HG03457 (cell line): ENCODE data around the gene PLA2G6.
"Not testable (repeated sequence)": the region's sequence is repeated elsewhere in the genome, so short reads cannot be mapped to it uniquely, and the experiment has no call there.

ENCODE experiments used
- ATAC-seq: cut with Tn5 transposase; IDR thresholded peaks from one replicate; pipeline ENCODE4 v1.9.1; 2021; ENCODE audit warnings: moderate number of reproducible peaks; ENCODE audit not compliant: unreplicated experiment

Gene PLA2G6

DNA sequence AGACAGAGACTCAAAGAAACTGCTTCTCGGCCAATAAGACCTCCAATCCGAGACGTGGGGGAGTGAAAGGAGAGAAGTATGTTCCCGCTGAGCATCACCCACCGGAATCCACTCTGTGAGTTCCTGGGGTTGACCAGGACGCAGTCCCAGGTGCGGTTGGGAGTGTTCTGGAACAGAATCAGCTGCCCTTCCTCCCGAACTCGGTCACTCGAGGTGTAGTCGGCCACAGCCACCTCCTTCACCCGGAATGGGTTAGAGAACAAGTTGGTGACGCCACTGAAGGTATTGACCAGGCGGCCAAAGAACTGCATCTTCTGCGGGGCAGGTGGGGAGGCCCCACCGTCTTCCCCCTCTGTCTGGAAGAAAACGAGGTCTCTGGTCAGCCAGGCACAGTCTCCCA lies 12.5 kb downstream of the PLA2G6 start:
- no peak for ATAC-seq

DNA sequence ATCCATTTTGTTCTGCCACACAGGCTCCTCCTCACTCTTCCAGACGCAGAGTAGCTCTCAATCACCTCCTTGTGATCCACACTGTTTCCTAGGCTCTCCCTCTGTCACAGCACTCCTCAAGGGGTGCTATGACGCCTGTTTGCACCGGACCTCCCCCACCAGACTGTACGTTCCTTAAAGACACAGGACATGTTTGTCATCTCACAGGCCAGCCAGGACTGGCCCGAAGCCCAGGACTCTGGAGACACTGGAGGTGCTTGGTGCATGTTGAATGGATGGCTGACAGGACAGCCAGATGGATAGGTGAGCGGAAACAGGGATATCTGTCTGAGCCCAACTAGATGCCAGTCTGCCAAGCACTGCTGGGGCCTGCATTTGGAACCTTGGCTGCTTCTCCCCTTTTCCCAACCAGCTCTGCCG lies 13.6 kb downstream of the PLA2G6 start:
- ATAC-seq = no peak

DNA sequence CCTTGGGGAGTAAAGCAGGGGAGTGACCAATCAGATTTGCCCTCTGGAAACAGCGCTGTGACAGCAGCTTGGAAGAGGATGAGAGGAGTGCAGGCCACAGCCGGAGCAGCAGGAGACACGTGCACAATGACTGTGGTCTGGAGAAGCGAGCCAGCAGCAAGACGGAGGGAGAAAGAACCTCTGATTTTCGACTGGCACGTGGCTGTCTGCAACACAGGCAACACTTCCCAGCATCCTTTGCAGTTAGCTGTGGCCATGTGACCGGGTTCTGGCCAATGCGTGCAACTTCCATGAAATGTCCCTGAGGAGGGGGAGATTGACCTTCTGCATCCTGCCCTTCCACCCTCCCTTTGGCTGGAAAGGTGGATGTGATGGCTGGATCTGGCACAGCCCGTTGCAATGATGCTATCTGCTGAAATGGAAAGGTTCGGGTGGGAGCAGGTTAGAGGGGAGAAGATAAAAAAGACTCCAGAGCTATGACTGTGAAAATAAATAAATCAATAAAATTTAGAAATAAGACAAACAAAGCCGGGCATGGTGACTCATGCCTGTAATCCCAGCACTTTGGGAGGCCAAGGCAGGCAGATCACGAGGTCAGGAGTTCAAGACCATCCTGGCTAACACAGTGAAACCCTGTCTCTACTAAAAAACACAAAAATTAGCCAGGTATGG lies 15.6 kb downstream of the PLA2G6 start:
- no peak for ATAC-seq

DNA sequence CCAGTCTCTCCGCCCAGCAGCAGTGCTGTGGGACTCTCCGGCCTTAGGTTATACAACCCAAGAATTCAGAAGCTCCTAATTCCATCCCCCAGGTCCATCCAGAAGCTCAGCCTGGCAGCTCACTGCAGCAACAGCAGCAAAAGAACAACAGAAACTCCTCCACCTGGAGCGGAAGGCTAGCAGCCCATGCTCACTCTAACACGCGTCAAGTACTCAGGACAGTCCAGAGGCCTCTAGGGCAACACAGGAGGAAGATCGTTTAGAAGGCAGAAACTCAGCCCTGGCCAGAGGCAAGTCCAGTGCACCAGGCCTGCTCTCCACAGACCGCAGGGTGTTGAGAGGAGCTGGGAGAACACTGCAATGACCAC lies 17.1 kb downstream of the PLA2G6 start:
- no peak for ATAC-seq

DNA sequence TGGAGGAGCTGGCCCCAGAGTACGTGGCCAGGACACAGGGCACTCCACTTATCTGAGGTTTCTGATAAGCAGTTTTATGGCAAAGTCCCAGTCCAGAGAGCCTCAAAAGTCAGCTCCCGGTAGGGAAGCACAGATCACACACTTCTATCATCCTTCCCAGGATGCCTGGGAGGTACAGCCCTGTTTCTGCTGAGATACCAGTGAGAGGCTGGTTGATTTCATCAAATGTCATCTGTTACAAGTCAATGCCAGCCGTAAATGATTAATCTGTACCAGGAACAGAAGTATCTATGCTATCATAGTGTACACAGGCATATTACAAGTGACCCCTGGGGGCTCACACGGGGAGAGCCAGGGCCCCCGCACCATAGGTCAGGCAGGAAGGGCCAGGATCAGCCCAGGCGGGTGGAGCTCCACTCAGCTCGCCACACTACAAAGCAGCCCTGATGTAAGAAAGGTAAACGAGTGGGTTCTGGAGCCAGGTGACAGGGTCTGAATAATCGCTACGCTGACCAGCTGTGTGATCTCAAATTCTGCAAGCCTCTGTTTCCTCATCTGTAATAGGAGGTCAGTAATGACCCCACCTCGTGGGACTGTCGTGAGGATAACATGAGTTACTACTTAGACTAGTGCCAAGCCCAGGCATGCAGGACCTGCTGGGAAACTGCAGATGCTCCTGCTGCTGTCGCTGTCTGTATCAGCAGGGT lies 17.6 kb downstream of the PLA2G6 start:
- no peak for ATAC-seq

DNA sequence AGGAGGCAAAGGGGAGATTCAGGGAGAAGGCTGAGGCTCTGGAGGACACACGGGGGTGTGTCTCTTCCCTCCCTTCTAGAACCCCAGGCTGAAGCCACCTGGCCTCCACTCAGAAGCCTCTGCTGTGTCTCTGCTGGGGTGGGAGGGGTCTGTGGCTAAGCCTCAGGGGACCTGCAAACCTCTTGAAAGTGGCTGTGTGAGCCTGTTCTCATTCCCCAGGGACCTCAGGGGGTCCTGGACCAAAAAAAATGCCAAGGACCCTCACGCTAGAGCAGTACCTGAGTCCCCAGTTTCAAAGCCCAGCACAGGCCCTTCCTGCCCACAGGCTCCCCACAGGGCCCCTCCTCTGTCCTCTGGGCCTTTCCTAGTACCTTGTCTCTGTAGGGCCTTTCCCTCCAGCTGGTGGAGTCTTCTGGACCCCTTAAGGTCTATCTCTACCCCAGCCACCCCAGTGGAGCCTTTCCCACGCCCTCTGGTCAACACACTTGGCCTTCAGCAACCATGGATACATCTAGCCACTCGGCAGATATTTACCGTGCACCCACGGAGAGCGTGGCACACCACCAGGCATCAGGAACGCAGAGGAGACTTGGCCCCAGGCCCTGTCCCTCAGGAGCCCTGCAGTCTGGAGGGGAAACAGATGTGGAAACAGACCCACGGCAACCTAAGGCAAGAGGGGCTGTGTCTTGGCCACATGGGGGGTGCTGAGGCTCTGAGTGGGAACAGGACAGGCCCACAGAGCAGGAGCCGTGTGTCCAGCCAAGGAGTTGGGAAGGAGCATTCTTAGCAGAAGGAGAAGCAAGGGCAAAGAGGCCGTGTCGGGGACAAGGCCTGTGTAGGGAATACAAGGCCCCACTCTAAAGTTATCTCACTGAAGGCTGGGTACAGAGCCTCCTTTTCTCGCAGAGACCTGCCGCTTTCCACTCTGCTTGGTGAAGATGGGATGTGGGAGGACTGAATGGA lies 18.5 kb downstream of the PLA2G6 start:
- no peak for ATAC-seq

DNA sequence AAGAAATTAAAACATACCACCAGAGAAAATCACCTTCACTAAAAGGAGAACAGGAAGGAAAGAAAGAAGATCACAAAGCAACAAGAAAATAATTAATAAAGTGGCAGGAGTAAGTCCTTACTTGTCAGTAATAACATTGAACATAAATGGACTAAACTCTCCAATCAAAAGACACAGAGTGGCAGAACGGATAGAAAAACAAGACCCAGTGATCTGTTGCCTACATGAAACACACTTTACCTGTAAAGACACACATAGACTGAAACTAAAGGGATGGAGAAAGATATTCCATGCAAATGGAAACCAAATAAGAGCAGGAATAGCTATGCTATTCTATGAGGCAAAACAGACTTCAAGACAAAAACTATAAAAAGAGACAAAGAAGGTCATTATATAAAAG lies 25.9 kb downstream of the PLA2G6 start:
- no peak for ATAC-seq

DNA sequence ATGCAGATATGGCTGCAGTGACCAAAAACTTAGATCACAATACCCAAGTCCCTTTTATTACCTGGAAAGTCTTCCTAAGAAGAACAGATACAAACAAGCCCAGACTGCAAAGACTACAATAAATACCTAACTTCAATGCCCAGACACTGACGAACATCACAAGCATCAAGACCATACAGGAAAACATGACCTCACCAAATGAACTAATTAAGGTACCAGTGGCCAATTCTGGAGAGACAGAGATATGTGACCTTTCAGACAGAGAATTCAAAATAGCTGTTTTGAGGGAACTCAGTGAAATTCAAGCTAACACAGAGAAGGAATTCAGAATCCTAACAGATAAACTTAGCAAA lies 27.1 kb downstream of the PLA2G6 start:
- ATAC-seq = not testable (repeated sequence)

DNA sequence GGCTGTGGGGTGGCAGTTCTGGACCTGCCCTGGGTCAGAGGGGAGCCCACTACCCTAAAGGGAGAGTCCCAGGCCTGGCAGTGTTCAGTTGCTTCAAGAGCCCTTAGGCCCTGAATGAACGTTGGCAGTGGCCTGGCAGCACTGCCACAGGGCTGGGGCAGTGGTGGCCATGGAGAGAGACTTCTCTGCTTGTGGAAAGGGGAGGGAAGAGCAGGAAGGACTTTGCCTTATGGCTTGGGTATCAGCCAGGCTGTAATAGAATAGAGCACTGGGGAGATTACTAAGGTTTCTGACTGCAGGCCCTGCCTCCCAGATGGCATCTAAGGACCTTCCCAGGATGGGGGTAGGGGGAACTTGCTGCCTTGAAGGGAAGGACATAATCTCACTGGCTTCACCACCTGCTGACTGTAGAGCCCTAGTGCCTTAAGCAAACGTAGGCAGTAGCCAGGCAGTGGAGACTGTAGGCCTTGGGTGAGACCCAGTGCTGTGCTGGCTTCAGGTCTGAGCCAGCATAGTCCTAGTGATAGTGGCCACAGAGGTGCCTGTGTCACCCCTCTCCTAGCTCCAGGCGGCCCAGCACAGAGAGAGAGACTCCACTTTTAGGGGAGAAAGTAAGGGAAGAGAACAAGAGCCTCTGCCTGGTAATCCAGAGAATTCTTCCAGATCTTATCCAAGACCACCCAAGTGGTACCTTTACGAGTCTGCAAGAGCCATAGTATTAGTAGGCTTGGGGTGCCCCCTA lies 27.6 kb downstream of the PLA2G6 start:
- ATAC-seq = no peak

DNA sequence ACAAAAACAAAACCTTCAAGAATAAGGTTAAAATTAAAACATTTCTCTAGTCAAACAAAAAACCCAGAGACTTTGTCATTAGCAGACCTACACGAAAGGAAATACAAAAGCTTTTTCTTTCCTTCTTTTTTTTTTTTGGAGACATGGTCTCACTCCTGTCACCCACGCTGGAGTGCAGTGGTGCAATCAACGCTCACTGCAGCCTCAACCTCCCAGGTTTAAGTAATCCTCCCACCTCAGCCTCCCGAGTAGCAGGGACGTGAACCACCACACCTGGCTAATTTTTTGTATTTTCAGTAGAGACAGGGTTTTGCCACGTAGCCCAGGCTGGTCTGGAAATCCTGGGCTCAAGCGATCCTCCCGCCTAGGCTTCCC lies 30.5 kb downstream of the PLA2G6 start:
- ATAC-seq = no peak

DNA sequence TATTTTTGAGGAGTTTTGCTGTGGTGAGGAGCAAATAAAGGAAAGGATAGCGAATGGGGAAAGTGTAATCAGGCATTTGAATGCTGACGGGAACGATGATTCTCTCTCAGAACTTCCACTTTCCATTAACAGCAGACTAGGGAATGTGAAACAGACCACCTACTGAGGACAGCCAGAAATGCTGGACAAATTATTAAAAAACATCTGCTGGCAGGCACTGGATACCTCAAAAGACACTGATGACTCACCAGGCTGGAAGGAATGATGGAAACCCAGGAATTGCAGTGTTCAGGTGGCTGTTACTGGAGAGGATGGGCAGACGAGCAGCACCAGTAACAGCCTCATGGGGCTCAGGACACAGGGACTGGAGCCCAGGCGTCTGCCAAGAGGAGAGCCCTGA lies 33.4 kb downstream of the PLA2G6 start:
- ATAC-seq = no peak

DNA sequence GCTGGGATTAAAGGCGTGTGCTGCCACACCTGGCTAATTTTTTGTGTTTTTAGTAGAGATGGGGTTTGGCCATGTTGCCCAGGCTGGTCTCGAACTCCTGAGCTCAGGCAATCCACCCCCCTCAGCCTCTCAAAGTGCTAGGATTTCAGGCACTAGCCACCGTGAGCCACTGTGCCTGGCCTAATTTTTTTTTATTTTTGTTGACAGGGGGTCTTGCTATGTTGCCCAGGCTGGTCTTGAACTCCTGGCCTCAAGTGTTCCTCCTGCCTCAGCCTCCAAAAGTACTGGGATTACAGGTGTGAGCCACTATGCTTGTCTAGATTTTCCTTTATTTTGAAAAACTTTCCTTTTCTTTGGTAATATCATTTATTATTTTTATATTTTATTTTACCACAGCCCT lies 35.5 kb downstream of the PLA2G6 start:
- ATAC-seq = not testable (repeated sequence)

DNA sequence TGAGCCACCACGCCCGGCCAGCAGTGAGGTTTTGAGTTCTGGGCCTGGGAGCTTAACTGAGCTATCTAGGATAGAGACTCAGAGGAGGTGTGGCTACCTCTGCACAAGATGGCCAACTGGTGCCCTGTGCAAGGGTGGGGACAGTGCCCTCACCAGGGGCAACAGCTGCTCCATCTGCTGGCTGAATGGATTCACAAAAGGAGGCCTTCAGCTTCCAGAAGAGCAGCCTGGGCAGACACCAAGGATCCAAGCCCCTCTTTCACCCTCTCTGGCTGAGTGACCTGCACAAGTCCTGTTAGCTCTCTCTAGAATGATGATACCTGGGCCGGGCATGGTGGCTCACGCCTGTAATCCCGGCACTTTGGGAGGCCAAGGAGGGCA lies 37.6 kb downstream of the PLA2G6 start:
- ATAC-seq = no peak

DNA sequence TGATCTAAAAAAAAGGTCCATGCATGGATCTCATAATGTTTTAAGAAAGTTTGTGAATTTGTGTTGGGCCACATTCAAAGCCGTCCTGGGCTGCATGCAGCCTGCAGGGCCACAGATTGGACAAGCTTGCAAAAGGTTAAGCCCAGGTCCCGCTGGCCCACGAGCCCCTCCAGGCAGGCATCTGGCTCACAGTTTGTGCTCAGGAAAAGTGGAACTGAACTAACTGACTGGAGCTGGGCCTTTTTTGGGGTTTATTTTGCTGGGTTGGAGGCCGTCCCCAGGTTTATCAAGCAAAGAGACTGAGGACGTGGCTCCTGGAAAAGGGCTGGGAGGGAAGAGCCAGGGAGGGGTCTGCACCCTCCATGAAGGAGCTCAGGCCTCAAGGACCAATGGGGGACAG lies 39.0 kb downstream of the PLA2G6 start:
- no peak for ATAC-seq

DNA sequence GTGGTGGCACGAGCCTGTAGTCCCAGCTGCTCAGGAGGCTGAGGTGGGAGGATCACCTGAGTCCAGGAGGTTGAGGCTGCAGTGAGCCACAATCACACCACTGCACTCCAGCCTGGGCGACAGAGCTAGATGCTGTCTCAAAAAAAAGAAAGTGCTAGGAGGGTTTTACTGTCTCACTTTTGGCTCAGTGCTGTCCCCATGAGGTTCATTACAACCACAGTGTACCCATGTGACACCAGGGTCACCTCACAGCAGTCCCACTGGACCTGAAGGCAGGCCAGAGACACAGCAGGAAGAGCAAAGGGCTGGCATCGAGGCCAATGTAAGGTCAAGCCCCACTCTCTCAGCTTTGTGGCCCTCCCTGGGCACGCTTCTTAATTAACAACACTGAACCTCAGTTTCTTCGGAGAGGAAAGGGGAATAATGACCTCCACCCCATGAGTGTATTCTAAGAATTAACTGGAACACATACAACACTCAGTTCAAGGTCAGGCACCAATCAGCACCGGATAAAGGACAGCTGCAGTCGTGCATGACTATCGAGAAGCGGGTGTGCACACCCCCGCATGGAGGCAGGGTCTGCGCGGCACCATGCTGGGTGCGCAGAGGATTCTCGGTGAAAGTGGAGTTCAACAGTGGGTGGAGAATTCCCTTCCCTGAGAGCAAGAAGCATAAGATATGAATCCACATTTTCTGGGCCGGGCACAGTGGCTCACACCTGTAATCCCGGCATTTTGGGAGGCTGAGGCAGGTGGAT lies 40.2 kb downstream of the PLA2G6 start:
- no peak for ATAC-seq

DNA sequence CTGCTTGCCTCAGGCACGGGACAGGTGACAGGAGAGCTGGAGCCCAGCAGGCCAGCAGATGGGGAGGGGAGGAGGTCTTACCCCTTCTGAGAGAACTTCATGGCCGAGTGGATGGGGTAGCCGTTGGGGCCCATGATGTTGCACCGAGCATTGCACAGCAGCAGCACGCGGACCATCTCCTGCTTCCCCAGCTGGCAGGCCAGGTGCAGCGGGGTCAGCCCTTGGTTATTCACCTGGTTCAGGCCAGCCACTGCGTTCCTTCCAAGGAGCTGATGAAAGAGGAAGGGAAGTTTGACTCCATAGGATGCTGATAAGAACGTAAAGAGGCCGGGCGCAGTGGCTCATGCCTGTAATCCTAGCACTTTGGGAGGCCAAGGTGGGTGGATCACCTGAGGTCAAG lies 41.7 kb downstream of the PLA2G6 start:
- no peak for ATAC-seq

DNA sequence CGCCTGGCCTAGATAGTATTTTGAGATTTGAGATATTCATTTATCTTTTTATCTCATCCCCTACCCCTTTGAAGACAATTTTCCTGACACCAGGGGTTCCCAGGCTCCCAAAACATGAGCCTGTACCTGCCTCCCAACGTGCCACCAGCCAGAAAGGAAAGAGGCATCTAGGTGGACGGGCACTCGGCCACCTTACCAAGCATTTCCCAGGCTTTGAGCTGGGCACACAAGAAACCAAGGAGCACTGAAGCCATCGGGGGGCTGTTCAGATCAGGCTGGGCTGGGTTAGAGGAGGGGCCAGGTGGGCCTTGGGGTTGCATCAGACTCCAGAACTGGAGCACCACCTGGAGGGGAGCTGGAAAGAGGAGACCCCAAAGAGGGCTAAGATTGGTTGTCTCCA lies 42.7 kb downstream of the PLA2G6 start:
- ATAC-seq = no peak

DNA sequence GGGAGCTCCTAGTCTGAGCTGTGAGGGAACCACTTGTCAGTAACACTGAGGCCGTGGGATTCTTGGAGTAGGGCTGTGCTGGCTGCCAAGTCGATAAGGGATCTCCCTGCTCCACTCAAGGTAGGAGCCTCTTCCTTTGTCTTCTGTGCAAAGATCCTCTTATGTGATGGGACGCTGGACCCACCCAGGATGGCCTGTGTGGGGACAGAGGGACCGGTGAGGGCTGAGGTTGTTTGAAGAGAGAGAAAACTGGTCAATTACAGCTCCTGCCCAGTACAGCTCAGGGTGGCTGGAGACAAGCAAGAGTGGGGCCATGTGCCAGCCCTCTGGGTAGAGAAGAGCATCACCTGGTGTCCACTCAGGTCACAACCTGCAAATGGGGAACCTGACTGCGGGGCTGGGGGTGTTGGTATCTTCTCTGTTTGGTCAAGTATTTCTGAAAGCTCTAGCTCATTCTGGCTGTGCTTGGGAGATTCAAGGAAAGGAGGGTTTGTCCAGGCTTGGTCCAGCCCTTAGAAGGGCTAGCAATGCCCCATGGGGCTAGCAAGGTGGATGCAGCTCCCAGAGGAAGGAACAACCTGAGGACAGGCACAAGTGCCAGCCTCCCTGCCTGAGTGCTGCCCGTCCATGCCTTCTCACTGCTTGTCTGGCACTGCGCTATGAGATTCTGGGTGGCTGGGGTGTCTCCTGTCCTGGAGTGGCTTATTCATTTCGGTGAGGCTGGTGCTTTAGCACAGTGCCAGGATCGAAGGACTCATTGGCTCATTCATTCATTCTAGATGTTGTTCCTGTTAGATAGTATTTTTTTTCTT lies 43.5 kb downstream of the PLA2G6 start:
- no peak for ATAC-seq

DNA sequence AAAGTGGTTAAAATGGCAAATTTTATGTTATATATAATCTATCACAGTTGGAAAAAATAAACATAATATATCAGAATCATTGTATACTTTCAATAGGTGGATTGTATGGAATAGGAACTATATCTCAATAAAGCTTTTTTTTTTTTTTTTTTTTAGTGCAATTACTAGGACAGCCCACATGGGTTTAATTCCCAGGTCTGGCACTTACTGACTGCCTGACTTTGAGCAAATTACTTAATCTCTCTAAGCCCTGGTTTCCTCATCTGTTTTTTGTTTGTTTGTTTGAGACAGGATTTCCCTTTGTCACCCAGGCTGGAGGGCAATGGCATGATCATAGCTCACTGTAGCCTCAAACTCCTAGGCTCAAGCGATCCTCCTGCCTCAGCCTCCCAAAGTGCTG lies 45.0 kb downstream of the PLA2G6 start:
- ATAC-seq = no peak
